H1 (cell line): Measurements from ENCODE around the gene HMGN2. TPM values are rescaled to one million over a fixed set of nuclear protein-coding genes. Genes with fewer than 3 reads are reported as not detected.

Source experiments
- POLR2AphosphoS5 ChIP-seq: IDR thresholded peaks from 2 replicates; pipeline ENCODE4 v1.6.1; 2011; ENCODE audit warnings: low read depth, low read length
- polyA plus RNA-seq, 7 experiments: library from polyadenylated mRNA; depleted of rRNA in 3 of 7; stranded (reverse) in 5 of 7; unstranded in 2 of 7; fragments of >200 nt in 5 of 7; fragments of 200-250 nt in 2 of 7; gene quantifications; 1 replicate in 5 of 7; 2 replicates in 1 of 7; 4 replicates in 1 of 7; pipeline versions ENCODE4 v1.2.1 to v1.2.3, GENCODE V29; 2011 to 2013; ENCODE audit warnings: missing spikeins in 2 of 7, mixed read lengths in 2 of 7
- total RNA-seq: library from RNA; stranded (reverse); fragmentation: NEBNext Ultra II Directional; extraction: Animal tissue kit (Norgen Biotek cat#: 25700); gene quantifications from 2 replicates; pipeline ENCODE4 v1.2.1, GENCODE V29; 2021

The HMGN2 gene
- total and polyA plus RNA-seq, 2 of the 8 experiments (the other 6 are each of a cell fraction or from before 2014, with no cell fraction given), result 254 to 453 TPM

- TF ChIP-seq POLR2AphosphoS5, result peak; percentile 90
- TF ChIP-seq, all 59 proteins: peak for 16
Observed at GRCh38 chr1:26472901-26473845, 933 bp downstream of the HMGN2 start (continued).
